ENCODE measurements around the gene RAB37.

Gene RAB37

DNA sequence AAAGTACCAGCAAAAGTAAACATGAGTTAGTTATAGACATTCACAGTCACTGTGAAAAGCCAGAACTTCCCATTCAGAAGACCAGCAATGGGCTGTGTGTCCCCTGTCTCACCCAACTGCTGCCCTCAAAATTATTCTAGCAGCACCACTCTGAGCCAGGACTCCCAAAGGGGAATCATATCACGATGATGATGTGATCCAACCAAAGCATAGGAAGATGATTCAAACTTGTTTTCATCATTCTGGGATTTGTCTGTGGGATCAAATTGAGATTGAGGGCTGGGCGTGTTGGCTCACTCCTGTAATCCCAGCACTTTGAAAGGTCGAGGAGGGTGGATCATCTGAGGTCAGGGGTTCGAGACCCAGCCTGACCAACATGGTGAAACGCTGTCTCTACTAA, 45.5 kb downstream of the RAB37 start:
- DNase-seq: no peak

DNA sequence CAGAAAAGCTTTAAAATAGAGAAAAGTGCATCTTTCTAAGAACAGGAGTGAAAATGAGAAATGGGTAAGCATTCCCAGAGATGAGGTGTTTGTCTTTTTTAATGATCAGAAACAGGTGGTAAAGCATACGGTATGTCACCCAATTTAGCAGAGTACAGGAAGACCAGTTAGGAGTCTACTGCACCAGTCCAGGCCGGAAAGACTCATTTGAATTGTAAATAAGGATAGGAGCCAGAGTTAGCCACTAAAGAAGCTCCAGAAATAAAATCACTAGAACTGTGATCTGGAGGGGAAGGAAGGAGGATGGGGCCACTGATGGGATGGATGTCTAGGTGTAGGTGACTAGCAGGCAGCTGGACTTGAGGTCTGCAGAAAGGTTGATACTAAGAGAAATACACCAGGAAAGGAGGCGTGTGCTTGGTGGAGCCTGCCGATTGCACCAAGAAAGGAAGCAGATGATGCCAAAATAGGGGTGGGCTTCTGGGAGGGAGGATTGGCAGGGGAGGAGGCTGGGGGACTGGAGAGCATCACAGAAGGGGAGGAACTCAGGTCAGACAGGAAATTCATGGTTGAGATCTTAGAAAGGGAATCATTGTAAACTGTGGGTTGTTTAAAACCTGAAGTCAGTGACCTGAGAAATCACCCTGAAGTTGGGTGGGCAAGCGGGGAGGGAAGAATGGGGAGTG, 47.2 kb downstream of the RAB37 start:
- DNase-seq: no peak

DNA sequence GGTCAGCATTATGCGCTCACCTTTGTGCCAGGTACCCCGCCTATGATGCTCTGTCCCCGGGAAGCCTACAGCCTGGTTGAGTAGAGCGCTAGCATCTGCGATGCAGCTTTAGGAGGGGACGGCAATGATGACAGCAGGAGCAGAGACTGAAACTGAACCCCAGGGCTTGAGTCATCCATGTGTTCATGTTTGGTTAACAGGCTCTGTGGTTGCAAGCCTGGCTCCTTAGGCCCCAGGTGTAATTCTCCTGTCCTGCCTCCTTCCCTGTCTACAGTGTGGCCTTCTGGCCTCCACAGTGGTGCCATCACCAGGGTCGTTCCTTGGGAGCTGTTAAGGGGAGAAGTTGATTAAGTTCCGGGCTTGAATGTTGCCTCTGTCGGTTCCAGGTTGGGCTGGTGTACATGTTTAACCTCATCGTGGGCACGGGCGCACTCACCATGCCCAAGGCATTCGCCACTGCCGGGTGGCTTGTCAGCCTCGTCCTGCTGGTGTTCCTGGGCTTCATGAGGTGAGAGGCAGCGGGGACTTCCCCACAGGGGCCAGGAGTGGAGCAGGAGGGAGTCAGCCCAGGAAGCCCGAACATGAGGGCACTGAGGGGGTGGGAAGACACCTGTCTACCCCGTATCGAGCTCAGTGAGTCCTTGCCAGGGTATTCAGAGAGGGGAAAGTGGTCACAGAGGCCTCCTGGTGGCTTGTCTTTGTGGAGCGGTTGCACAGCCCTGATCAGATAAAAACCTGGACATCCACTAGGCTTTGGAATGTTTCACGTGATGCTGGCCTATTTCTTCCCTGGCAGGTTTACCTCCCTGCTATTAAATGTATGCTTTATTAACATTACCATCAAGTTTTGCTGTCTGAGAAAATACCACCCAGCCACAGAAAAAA, 48.3 kb downstream of the RAB37 start:
- DNase-seq: peak; percentile 32

DNA sequence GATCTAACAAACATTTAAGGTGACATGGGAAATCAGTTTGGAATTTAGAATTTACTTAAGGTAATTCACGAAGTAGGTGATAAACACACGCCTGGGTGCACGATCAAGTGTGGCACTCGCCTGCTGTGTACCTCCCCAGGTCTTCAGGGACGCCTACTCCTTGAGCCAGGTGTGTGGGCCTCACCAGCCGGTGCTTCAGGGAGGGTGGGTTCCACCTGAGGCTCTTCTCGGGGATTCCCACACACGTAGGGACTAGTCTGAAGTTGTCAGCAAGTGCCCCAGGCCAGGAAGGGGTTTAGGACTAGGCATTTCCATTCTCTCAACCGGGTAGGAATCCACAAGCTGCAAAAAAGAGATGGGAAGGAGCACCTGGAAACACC, 48.9 kb downstream of the RAB37 start:
- no peak for DNase-seq

DNA sequence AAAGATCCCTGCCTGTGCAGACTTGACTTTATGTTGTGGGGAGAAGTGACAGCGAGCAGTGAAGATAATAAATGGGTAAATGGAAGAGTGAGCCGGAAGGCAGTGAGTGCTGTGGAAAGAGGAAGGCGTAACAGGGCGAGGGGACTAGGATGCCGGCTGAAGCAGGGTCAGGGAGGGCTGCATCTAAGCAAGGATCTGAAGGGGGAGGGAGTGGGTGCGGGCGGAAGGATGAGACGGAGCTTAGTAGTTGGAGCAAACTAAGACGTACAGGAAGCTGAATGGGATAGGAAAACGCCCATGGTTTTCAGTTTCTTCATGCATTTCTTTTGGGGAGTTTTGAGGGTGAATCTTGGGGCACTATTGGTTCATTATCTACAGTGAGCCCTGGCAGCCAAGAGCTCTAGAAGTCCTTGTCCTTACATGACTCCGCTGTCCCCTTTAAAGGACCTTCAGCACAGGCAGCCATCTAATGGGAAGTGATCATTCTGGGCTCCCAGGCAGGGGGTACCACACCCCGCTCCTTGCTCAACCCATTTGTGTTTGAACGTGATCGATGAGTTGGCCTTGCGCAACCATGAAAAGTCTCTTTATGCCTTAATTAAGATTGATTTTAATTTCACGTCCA, 49.5 kb downstream of the RAB37 start:
- DNase-seq: no peak

DNA sequence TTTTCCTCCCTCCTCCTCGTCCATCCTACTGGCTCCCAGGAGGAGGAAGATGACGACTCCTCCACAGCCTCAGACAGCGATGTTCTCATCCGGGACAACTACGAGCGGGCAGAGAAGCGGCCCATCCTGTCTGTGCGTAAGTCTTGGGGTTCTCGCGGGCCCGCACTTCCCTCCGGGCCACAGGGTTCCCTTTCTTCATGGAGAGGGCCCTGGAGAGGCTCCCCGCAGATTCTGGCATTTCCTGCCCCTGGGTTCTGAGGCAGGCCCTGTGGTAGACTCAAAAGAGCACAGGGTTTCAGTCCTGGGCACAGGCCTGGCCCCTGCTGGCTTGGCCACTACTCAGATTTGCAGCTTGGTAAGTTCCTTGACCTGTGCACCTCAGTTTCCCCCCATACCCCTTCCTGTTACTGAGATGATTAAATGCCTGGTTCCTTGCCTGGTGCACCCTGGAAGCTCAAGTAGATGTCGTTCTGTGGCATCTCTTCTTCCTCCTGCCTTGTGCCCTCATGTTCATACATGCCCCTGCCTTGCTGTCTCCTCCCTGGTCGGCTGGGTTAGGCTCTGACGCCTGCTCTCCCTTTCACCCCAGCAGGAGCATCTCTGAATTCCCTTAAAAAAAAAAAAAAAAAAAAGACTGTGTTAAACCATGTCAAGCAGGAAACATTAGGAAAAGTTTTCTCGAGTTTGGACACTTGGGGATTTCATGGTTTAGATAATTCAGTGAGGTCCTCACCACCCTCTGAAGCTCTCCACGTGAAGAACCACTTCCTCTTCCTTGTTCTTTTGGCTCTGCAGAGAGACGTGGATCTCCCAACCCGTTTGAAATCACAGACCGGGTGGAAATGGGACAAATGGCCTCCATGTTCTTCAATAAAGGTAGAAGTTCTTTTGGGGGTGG, 53.4 kb downstream of the RAB37 start:
- no peak for DNase-seq

DNA sequence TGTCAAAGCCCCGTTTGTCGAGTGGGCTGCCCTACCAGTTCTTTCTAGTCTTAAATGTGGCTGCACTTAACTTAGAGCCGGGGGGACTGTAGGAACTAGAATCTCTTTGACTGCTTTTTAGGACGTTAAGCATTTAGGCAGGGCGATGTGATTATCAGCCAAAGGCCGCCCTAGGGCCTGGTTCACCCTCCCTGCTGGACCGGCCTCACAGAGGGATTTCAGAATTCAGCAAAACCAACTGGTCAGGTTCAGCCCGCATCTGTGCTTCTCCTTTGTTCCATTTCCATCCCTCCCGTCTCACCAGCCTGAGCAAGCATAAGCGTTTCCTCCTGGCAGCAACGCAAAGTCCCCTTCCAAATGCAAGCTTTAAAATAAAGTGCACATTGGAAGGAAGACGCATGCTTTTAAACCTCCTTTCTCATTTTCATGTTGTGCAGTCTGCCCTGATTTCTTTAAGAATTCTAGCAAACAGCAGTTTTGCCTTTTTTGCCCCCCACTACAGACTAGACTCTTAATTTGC, 55.6 kb downstream of the RAB37 start:
- no peak for DNase-seq

DNA sequence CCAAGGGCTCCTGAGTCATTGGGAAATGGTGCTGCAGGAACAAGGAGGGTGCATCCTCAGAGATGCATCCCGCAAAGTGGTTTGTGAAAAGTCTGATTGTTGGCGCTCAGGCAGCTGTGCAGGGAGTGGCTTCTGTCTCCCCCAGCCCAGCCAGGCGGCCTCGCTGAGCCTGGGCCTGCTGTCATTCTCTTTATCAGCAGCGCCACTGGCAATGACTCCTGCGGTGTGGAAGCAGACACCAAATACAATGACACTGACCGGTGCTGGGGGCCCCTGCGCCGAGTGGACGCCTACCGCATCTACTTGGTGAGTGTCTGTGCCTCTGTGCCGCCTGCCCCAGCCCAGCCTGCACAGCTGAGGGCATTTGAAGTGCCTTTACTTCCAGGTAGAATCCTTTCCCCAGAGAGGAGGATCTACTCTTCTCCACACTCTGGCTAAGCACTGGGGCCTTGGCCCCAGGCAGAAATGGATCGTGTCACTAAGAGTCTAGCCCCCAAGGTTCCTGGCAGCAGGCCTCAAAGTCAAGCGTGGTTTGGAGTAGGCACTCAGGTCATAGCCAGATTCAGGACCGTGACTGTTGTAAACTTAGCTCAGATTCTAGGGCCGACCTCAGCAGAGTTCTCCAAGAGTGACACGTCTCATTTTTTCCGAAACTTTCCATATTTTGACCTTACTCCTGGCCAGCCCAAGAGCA, 58.4 kb downstream of the RAB37 start:
- no peak for DNase-seq

DNA sequence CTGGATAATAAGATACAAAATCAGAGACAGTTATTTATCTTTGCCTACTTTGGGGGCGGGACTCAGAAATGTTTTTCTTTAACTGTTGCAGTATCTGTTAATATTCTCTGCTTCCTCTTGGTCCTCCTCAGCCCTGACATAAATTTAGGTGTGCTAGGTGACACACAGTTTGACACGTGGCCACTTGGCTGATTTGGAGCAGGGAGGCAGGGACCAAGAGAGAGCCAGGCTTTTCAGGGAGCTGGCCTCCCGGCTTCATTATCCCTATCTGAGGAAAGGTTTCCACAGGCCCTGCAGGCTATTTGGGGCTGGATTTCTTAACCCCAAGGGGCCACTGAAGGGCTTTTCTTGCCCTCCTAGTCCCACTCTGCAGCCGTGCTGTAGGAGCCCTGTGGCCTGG, 59.2 kb downstream of the RAB37 start:
- no peak for DNase-seq

DNA sequence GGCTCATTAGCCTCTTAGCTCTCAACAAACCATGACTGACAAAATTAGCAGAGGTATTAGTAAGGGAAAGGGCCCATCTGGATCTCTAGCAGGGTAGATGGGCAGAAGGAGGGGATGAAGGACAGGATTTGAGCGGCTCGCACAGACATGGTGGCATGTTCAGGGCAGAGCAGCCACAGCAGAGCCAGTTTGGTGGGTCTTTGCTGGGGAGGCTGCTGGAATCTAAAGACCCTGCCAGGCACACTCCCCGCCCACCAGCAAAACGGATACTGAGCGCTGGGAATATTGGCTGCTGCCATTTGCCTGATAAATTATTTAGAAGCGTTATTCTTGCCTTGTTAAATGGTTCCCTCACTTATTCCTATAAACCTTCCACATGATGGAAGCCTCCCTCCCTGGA, 59.8 kb downstream of the RAB37 start:
- no peak for DNase-seq
